ENCODE measurements around the gene SKP1.
"Not testable (repeated sequence)": the region's sequence is repeated elsewhere in the genome, so short reads cannot be mapped to it uniquely, and the experiment has no call there.

SKP1 gene

DNA sequence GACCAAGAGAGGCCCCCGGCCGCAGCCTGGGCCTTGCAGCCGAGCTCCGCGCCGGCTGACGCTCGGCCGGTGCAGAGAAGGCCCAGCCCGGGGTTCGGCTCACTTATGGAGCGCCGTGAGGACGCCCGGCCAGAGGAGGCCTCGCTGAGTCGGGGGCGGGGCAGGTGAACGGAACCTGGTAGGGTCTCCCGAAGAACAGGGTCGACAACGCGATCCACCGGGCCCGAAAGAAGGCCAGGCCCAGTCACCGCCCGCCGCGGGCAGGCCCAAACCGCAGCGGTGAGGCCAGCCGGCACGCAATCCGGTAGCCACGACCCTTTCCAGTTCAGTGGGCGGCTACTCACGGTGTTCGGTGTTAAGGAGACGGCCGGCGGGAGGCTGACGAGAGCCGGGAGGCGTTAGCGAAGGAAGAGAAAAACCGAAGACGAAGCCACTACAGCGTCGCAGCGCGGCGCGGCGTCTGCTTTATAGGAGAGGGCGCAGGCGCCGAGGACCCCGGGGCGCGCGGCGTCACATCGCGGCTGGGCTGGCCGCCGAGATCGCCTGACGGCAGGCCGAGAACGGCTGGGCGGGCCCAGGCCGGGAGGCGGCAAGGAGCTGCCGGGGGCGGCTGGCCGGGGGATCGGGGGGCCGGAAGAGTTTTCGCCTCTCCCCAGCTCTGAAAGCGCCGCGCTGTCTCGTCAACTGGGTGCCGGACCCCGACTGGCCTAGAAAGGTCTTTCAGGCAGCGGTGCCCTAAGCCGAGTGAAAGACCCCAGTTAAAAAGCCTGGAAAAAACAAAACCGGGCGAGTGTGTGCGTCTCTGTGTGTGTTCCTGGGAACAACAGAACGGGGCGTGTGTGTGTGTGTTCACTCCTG lies at the start of gene SKP1:
TSS of gene SKP1 (minus strand) at position 440 of the 858 bp plus-strand sequence. CDS start 2,928 bp downstream, outside the sequence.
- peak; percentile 84 for DNase-seq
- TF ChIP-seq, protein P1, sequence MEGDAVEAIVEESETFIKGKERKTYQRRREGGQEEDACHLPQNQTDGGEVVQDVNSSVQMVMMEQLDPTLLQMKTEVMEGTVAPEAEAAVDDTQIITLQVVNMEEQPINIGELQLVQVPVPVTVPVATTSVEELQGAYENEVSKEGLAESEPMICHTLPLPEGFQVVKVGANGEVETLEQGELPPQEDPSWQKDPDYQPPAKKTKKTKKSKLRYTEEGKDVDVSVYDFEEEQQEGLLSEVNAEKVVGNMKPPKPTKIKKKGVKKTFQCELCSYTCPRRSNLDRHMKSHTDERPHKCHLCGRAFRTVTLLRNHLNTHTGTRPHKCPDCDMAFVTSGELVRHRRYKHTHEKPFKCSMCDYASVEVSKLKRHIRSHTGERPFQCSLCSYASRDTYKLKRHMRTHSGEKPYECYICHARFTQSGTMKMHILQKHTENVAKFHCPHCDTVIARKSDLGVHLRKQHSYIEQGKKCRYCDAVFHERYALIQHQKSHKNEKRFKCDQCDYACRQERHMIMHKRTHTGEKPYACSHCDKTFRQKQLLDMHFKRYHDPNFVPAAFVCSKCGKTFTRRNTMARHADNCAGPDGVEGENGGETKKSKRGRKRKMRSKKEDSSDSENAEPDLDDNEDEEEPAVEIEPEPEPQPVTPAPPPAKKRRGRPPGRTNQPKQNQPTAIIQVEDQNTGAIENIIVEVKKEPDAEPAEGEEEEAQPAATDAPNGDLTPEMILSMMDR (IDR thresholded peaks at IDR 0.05; ENCODE audit: low read depth, low read length), result 0 out of 2 replicates have a peak, but pooled peaks have one; percentile 1
- Histone ChIP-seq H3K4me3 (ENCODE audit: low read depth, low read length) (peak within 1 kb of the TSS; percentile 98), H3K36me3 (peaks cover 25% of the 10 kb centered on the region), H3K27ac (peak within 1 kb of the TSS; percentile 100), H3K27me3 (ENCODE audit: insufficient read depth, low read depth, severe bottlenecking) (no peaks in the 10 kb centered on the region), H3K9me3 (ENCODE audit: severe bottlenecking) (no peaks in the 10 kb centered on the region)

- TF ChIP-seq, protein P1 (IDR thresholded peaks at IDR 0.05; ENCODE audit: low read depth, low read length), result no peak
Measured at GRCh38 chr5:134225780-134226440, 49.2 kb upstream of the SKP1 start, which contains the start of gene PPP2CA. Gene PPP2CA, minus strand, starts transcription at chr5:134226073. Its CDS starts 212 bp downstream, at chr5:134225861.

DNA sequence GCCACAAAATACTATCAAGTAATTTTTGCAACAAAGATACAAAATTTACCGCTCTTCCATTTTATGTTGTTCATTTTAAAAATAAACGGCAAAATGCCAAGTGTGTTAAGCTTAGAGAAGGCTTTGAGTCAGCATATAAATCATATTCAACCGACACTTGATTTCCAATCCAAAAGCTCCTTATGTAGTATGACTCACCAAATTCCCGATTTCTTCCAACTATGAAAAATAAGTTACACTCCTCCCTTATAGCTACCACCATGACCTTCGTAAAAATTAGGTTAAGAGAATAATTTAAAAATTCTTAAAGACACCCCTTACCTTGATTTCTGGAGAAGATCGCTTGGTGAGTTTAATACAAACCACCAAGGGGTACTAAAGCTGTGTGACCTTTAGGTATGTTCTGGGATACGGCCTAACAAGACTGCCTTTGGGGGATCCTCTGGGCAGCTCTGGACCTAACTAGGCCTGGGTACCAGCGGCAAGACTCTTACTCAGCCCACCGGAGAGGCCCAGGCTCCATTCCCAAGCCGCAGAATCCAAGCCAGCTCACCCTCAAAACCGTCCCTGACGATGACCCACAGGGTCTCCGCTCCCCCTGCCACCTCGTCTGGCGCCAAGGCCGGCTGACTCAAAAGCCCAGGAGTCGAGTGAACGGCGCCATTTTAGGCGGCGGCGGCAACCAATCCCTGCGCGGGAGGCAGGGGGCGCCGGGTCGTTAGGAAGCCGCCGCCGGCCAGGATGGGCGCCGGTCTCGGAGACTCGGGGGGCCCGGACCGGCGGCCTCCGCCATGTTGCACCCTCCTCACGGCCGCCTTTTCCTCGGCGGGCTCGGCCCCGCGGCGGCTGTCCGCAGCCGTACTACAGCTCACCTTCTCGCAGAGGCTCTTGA lies 48.4 kb upstream of the SKP1 start:
- Histone ChIP-seq H3K36me3 (peaks cover 46% of the 10 kb centered on the region), H3K27me3 (ENCODE audit: insufficient read depth, low read depth, severe bottlenecking) (no peaks in the 10 kb centered on the region), H3K4me3 (ENCODE audit: low read depth, low read length) (peak overlapping the region; percentile 91), H3K27ac (peak overlapping the region; percentile 99), H3K9me3 (ENCODE audit: severe bottlenecking) (no peaks in the 10 kb centered on the region)
- peak; percentile 67 for DNase-seq
- TF ChIP-seq, protein P1 (IDR thresholded peaks at IDR 0.05; ENCODE audit: low read depth, low read length), result no peak

More at GRCh38 chr5:134225780-134226440, 49.2 kb upstream of the SKP1 start, which contains the start of gene PPP2CA:
- peak within 1 kb of the TSS; percentile 99 for H3K27ac ChIP-seq
- H3K9me3 ChIP-seq (ENCODE audit: severe bottlenecking), result no peaks in the 10 kb centered on the region
- H3K36me3 ChIP-seq, result peaks cover 41% of the 10 kb centered on the region
- H3K27me3 ChIP-seq (ENCODE audit: insufficient read depth, low read depth, severe bottlenecking), result no peaks in the 10 kb centered on the region
- H3K4me3 ChIP-seq (ENCODE audit: low read depth, low read length), result peak within 1 kb of the TSS; percentile 91
- DNase-seq, result peak; percentile 99

- Histone ChIP-seq H3K27me3 (ENCODE audit: insufficient read depth, low read depth, severe bottlenecking) (no peaks in the 10 kb centered on the region), H3K9me3 (ENCODE audit: severe bottlenecking) (no peaks in the 10 kb centered on the region), H3K36me3 (peaks cover 50% of the 10 kb centered on the region), H3K27ac (no peak overlapping the region), H3K4me3 (ENCODE audit: low read depth, low read length) (peak overlapping the region; percentile 91)
- TF ChIP-seq, protein P1 (IDR thresholded peaks at IDR 0.05; ENCODE audit: low read depth, low read length), result no peak
- no peak for DNase-seq
Measured at GRCh38 chr5:134223406-134224248, 46.9 kb upstream of the SKP1 start.

- H3K27ac ChIP-seq; DNase-seq; H3K9me3 ChIP-seq (ENCODE audit: severe bottlenecking); H3K4me3 ChIP-seq (ENCODE audit: low read depth, low read length); H3K27me3 ChIP-seq (ENCODE audit: insufficient read depth, low read depth, severe bottlenecking): not testable (repeated sequence)
- peaks cover 59% of the 10 kb centered on the region for H3K36me3 ChIP-seq
Measured at GRCh38 chr5:134221690-134222089, 44.9 kb upstream of the SKP1 start.
